Measurements from ENCODE around the gene SCN9A.
A peak's percentile ranks its signal among the peaks of the same experiment; 100 is the strongest.

Gene SCN9A

GRCh38 chr2:166388481-166389070 lies 12.8 kb upstream of the SCN9A start:
- H3K4me1 Mint-ChIP-seq, result no peaks in the 10 kb centered on the region
- H3K27ac Mint-ChIP-seq, result no peak overlapping the region
- no peaks in the 10 kb centered on the region for H3K36me3 Mint-ChIP-seq
- no peak overlapping the region for H3K4me3 Mint-ChIP-seq
- no peaks in the 10 kb centered on the region for H3K27me3 Mint-ChIP-seq
- H3K9me3 Mint-ChIP-seq, result peaks cover 4% of the 10 kb centered on the region
- no peak for ATAC-seq

GRCh38 chr2:166385313-166385712 lies 9.6 kb upstream of the SCN9A start:
- Mint-ChIP-seq H3K4me3 (no peak overlapping the region), H3K4me1 (no peaks in the 10 kb centered on the region), H3K27me3 (no peaks in the 10 kb centered on the region), H3K9me3 (peaks cover 4% of the 10 kb centered on the region), H3K36me3 (no peaks in the 10 kb centered on the region), H3K27ac (no peak overlapping the region)
- ATAC-seq, result no peak

- H3K4me3 Mint-ChIP-seq, result no peak overlapping the region
- ATAC-seq, result no peak
Observed at GRCh38 chr2:166384774-166385173, 9.0 kb upstream of the SCN9A start.

GRCh38 chr2:166382448-166382847 lies 6.7 kb upstream of the SCN9A start:
- ATAC-seq, result no peak
- no peaks in the 10 kb centered on the region for H3K36me3 Mint-ChIP-seq
- H3K27ac Mint-ChIP-seq, result no peak overlapping the region
- H3K9me3 Mint-ChIP-seq, result no peaks in the 10 kb centered on the region
- H3K4me1 Mint-ChIP-seq, result no peaks in the 10 kb centered on the region
- H3K4me3 Mint-ChIP-seq, result no peak overlapping the region
- H3K27me3 Mint-ChIP-seq, result no peaks in the 10 kb centered on the region

More at GRCh38 chr2:166384774-166385173, 9.0 kb upstream of the SCN9A start:
- Mint-ChIP-seq H3K27ac (no peak overlapping the region), H3K9me3 (peaks cover 4% of the 10 kb centered on the region), H3K4me1 (no peaks in the 10 kb centered on the region), H3K36me3 (no peaks in the 10 kb centered on the region), H3K27me3 (no peaks in the 10 kb centered on the region)

- Mint-ChIP-seq H3K27me3 (peaks cover 13% of the 10 kb centered on the region), H3K36me3 (no peaks in the 10 kb centered on the region), H3K4me1 (peaks cover 1% of the 10 kb centered on the region), H3K9me3 (no peaks in the 10 kb centered on the region), H3K27ac (no peak overlapping the region), H3K4me3 (no peak overlapping the region)
- no peak for ATAC-seq
Observed at GRCh38 chr2:166380615-166381014, 4.9 kb upstream of the SCN9A start.

GRCh38 chr2:166376873-166377272 lies 1.1 kb upstream of the SCN9A start:
- H3K27ac Mint-ChIP-seq, result no peak overlapping the region
- H3K9me3 Mint-ChIP-seq, result no peaks in the 10 kb centered on the region
- H3K36me3 Mint-ChIP-seq, result no peaks in the 10 kb centered on the region
- ATAC-seq, result no peak
- no peak overlapping the region for H3K4me3 Mint-ChIP-seq
- H3K4me1 Mint-ChIP-seq, result peaks cover 7% of the 10 kb centered on the region
- peaks cover 33% of the 10 kb centered on the region for H3K27me3 Mint-ChIP-seq

- Mint-ChIP-seq H3K9me3 (no peaks in the 10 kb centered on the region), H3K27me3 (peaks cover 33% of the 10 kb centered on the region), H3K4me1 (peaks cover 7% of the 10 kb centered on the region), H3K36me3 (no peaks in the 10 kb centered on the region), H3K4me3 (no peak overlapping the region), H3K27ac (no peak overlapping the region)
- ATAC-seq, result no peak
Observed at GRCh38 chr2:166376488-166376828, 714 bp upstream of the SCN9A start.

- no peaks in the 10 kb centered on the region for H3K36me3 Mint-ChIP-seq
- no peaks in the 10 kb centered on the region for H3K9me3 Mint-ChIP-seq
- peak overlapping the region; percentile 21 for H3K4me3 Mint-ChIP-seq
- no peak overlapping the region for H3K27ac Mint-ChIP-seq
- ATAC-seq, result no peak
- H3K4me1 Mint-ChIP-seq, result peaks cover 7% of the 10 kb centered on the region
- H3K27me3 Mint-ChIP-seq, result peaks cover 33% of the 10 kb centered on the region
Observed at GRCh38 chr2:166375195-166375735, 479 bp downstream of the SCN9A start.

GRCh38 chr2:166373951-166374350 lies 1.8 kb downstream of the SCN9A start:
- Mint-ChIP-seq H3K27me3 (peaks cover 33% of the 10 kb centered on the region), H3K27ac (no peak overlapping the region), H3K4me1 (peaks cover 7% of the 10 kb centered on the region), H3K9me3 (no peaks in the 10 kb centered on the region), H3K36me3 (no peaks in the 10 kb centered on the region), H3K4me3 (no peak overlapping the region)
- ATAC-seq, result no peak

GRCh38 chr2:166373539-166373938 lies 2.2 kb downstream of the SCN9A start:
- ATAC-seq, result no peak
- no peak overlapping the region for H3K27ac Mint-ChIP-seq
- peaks cover 7% of the 10 kb centered on the region for H3K4me1 Mint-ChIP-seq

GRCh38 chr2:166373105-166373504 lies 2.6 kb downstream of the SCN9A start:
- Mint-ChIP-seq H3K27me3 (peaks cover 33% of the 10 kb centered on the region), H3K4me1 (peaks cover 7% of the 10 kb centered on the region), H3K27ac (no peak overlapping the region), H3K9me3 (no peaks in the 10 kb centered on the region), H3K36me3 (no peaks in the 10 kb centered on the region), H3K4me3 (no peak overlapping the region)
- no peak for ATAC-seq

More at GRCh38 chr2:166373539-166373938, 2.2 kb downstream of the SCN9A start:
- Mint-ChIP-seq H3K9me3 (no peaks in the 10 kb centered on the region), H3K36me3 (no peaks in the 10 kb centered on the region), H3K4me3 (no peak overlapping the region), H3K27me3 (peaks cover 33% of the 10 kb centered on the region)

GRCh38 chr2:166372046-166372445 lies 3.7 kb downstream of the SCN9A start:
- Mint-ChIP-seq H3K27me3 (peaks cover 33% of the 10 kb centered on the region), H3K9me3 (no peaks in the 10 kb centered on the region), H3K4me3 (no peak overlapping the region), H3K36me3 (no peaks in the 10 kb centered on the region), H3K27ac (no peak overlapping the region), H3K4me1 (peaks cover 7% of the 10 kb centered on the region)
- no peak for ATAC-seq

GRCh38 chr2:166365803-166366420 lies 9.8 kb downstream of the SCN9A start:
- no peak overlapping the region for H3K27ac Mint-ChIP-seq
- no peaks in the 10 kb centered on the region for H3K27me3 Mint-ChIP-seq
- ATAC-seq, result no peak
- H3K4me1 Mint-ChIP-seq, result no peaks in the 10 kb centered on the region
- no peaks in the 10 kb centered on the region for H3K36me3 Mint-ChIP-seq
- peaks cover 3% of the 10 kb centered on the region for H3K9me3 Mint-ChIP-seq
- H3K4me3 Mint-ChIP-seq, result no peak overlapping the region

- H3K4me1 Mint-ChIP-seq, result no peaks in the 10 kb centered on the region
- no peaks in the 10 kb centered on the region for H3K36me3 Mint-ChIP-seq
- no peak overlapping the region for H3K27ac Mint-ChIP-seq
- peaks cover 3% of the 10 kb centered on the region for H3K9me3 Mint-ChIP-seq
- H3K27me3 Mint-ChIP-seq, result no peaks in the 10 kb centered on the region
- no peak for ATAC-seq
- H3K4me3 Mint-ChIP-seq, result no peak overlapping the region
Observed at GRCh38 chr2:166365239-166365638, 10.5 kb downstream of the SCN9A start.

GRCh38 chr2:166364476-166365161 lies 11.1 kb downstream of the SCN9A start:
- no peaks in the 10 kb centered on the region for H3K4me1 Mint-ChIP-seq
- no peak overlapping the region for H3K27ac Mint-ChIP-seq
- no peaks in the 10 kb centered on the region for H3K27me3 Mint-ChIP-seq
- H3K4me3 Mint-ChIP-seq, result no peak overlapping the region
- no peak for ATAC-seq
- no peaks in the 10 kb centered on the region for H3K36me3 Mint-ChIP-seq
- H3K9me3 Mint-ChIP-seq, result peaks cover 3% of the 10 kb centered on the region

All from stimulated activated memory B cell treated with anti-CD40 and anti-IgM and Interleukin-4, amounts not matched to agents 10 μg/mL and 1 μg/mL and 100 μg/mL, for 72 hours (primary cell).